MCF 10A (cell line): ENCODE results near the gene CERS3. TPM values are rescaled to one million over a fixed set of nuclear protein-coding genes. Genes with fewer than 3 reads are reported as not detected.
"Not testable (repeated sequence)": the region's sequence is repeated elsewhere in the genome, so short reads cannot be mapped to it uniquely, and the experiment has no call there.

Source experiments
- BruUV-seq: library from RNA; stranded (reverse); fragments of 400-500 nt; replicated peaks from 2 replicates; lab custom pipeline; 2021; lab: Mats Ljungman, UMichigan
- CTCF ChIA-PET: fragments of 300-600 bp; sonication (Branson Sonifier 250); formaldehyde crosslinking; extraction: SDS; loops from one replicate; lab custom pipeline; 2021; ENCODE audit warnings: antibody characterized with exemption, inconsistent platforms; lab: Yijun Ruan, JAX
- POLR2A ChIA-PET: fragments of 300-600, 350-650 bp; sonication (Branson Sonifier 250); formaldehyde crosslinking; extraction: SDS; loops from one replicate; lab custom pipeline; 2020; ENCODE audit warnings: antibody characterized with exemption, inconsistent platforms; lab: Yijun Ruan, JAX
- DNase-seq: peaks from one replicate; pipeline ENCODE4 v3.0.0-alpha.2; 2018; ENCODE audit not compliant: unreplicated experiment
- H3K27ac Mint-ChIP-seq: one replicate; pipeline ENCODE4 v1.8.0; 2022; ENCODE audit warnings: mild to moderate bottlenecking, low read depth, mixed read lengths; ENCODE audit not compliant: unreplicated experiment
- H3K27me3 Mint-ChIP-seq: one replicate; pipeline ENCODE4 v1.8.0; 2022; ENCODE audit warnings: mixed read lengths; ENCODE audit not compliant: insufficient read depth, unreplicated experiment
- H3K36me3 Mint-ChIP-seq: one replicate; pipeline ENCODE4 v1.8.0; 2022; ENCODE audit warnings: mild to moderate bottlenecking, moderate library complexity, mixed read lengths; ENCODE audit not compliant: insufficient read depth, unreplicated experiment
- H3K4me1 Mint-ChIP-seq: one replicate; pipeline ENCODE4 v1.8.0; 2022; ENCODE audit warnings: mixed read lengths; ENCODE audit not compliant: insufficient read depth, unreplicated experiment
- H3K4me3 Mint-ChIP-seq: one replicate; pipeline ENCODE4 v1.8.0; 2022; ENCODE audit warnings: mild to moderate bottlenecking, moderate library complexity, mixed read lengths; ENCODE audit not compliant: unreplicated experiment
- H3K9me3 Mint-ChIP-seq: one replicate; pipeline ENCODE4 v1.8.0; 2022; ENCODE audit warnings: mixed read lengths; ENCODE audit not compliant: unreplicated experiment
- intact Hi-C: fragments of 100-400 bp; cut with micrococcal nuclease; formaldehyde crosslinking; loops from 2 replicates; pipeline ENCODE4 v1.14.1; 2022
- total RNA-seq: library from RNA; stranded (reverse); gene quantifications from 2 replicates; pipeline ENCODE4 v1.2.3, GENCODE V29; 2022
- TF ChIP-seq, protein P1 (sequence below): fragments of 200-600 bp; IDR thresholded peaks from one replicate; pipeline ENCODE4 v1.8.0; 2022; ENCODE audit warnings: antibody characterized with exemption, mild to moderate bottlenecking; ENCODE audit not compliant: unreplicated experiment

CERS3 gene
- total RNA-seq, 1 experiment from 2014 or later, result not detected

- CTCF ChIA-PET, result interaction anchor here (0.6 kb wide), 1 partner anchor 77 kb away, joined by 3 read pairs; no protein-coding TSS in a partner anchor
- POLR2A ChIA-PET, result no interaction called here
- no TSS peak for BruUV-seq
- Mint-ChIP-seq H3K9me3 (no peaks in the 10 kb centered on the region), H3K27ac (no peak overlapping the region), H3K4me3 (no peak overlapping the region), H3K27me3 (no peaks in the 10 kb centered on the region), H3K4me1 (peaks cover 6% of the 10 kb centered on the region), H3K36me3 (no peaks in the 10 kb centered on the region)
- DNase-seq, result no peak
- intact Hi-C loops, result no loop called here
- TF ChIP-seq, protein P1, sequence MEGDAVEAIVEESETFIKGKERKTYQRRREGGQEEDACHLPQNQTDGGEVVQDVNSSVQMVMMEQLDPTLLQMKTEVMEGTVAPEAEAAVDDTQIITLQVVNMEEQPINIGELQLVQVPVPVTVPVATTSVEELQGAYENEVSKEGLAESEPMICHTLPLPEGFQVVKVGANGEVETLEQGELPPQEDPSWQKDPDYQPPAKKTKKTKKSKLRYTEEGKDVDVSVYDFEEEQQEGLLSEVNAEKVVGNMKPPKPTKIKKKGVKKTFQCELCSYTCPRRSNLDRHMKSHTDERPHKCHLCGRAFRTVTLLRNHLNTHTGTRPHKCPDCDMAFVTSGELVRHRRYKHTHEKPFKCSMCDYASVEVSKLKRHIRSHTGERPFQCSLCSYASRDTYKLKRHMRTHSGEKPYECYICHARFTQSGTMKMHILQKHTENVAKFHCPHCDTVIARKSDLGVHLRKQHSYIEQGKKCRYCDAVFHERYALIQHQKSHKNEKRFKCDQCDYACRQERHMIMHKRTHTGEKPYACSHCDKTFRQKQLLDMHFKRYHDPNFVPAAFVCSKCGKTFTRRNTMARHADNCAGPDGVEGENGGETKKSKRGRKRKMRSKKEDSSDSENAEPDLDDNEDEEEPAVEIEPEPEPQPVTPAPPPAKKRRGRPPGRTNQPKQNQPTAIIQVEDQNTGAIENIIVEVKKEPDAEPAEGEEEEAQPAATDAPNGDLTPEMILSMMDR, result no peak
Observed at GRCh38 chr15:100461049-100461448, 67.7 kb downstream of the CERS3 start.

DNA sequence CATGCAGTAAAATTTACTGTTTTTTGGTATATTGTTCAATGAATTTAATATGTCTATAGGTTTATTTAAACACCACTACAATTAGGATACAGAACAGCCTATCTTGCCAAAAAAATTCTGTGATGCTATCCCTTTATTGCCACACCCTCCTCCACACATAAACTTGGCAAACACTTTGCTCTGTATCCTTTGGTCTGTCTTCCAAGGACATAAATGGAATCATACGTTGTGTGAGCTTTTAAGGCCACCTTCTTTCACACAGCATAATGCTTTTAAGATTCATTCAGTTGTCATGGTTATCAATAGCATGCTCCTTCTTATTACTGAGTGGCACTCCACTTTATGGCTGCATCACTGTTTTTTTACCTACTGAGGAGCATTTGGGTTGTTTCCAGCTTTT lies 71.5 kb downstream of the CERS3 start:
- POLR2A ChIA-PET, result no interaction called here
- TF ChIP-seq, protein P1, result no peak
- no peak overlapping the region for H3K4me3 Mint-ChIP-seq
- DNase-seq, result no peak
- H3K27me3 Mint-ChIP-seq, result no peaks in the 10 kb centered on the region
- CTCF ChIA-PET, result interaction anchor here (0.6 kb wide), 1 partner anchor 28 kb away, joined by 3 read pairs; no protein-coding TSS in a partner anchor
- H3K9me3 Mint-ChIP-seq, result no peaks in the 10 kb centered on the region
- H3K27ac Mint-ChIP-seq, result no peak overlapping the region
- no peaks in the 10 kb centered on the region for H3K36me3 Mint-ChIP-seq
- no TSS peak for BruUV-seq
- intact Hi-C loops, result no loop called here
- H3K4me1 Mint-ChIP-seq, result no peaks in the 10 kb centered on the region

GRCh38 chr15:100454148-100454547 lies 74.6 kb downstream of the CERS3 start:
- H3K27ac Mint-ChIP-seq, result no peak overlapping the region
- intact Hi-C loops, result no loop called here
- ChIA-PET CTCF (interaction anchor here (0.6 to 1.6 kb wide), 2 partner anchors 10 to 71 kb away, joined by 3 to 4 read pairs; no protein-coding TSS in a partner anchor), POLR2A (no interaction called here)
- H3K27me3 Mint-ChIP-seq, result no peaks in the 10 kb centered on the region
- TF ChIP-seq, protein P1, result no peak
- DNase-seq, result no peak
- H3K4me3 Mint-ChIP-seq, result no peak overlapping the region
- H3K4me1 Mint-ChIP-seq, result no peaks in the 10 kb centered on the region
- no TSS peak for BruUV-seq
- H3K36me3 Mint-ChIP-seq, result no peaks in the 10 kb centered on the region
- no peaks in the 10 kb centered on the region for H3K9me3 Mint-ChIP-seq

DNA sequence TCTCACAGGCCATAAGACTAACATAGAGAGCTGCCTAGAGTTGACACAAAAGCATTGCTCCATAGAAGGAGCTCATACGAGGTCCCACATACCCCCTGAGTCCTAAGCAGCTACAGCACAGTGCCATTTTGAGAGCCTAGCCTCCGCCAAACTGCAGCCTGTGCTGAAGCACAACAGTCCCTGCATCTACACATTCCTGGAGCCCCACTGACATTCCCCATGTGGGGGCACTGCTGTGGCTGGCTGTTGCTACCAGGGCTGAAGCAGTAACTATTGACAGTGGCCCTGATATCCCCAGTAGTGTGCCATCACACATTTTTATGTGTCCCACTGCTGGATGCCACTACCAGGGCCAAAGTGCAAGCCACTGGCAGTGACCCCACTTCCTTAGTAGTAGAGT lies 80.3 kb downstream of the CERS3 start:
- Mint-ChIP-seq H3K4me1 (no peaks in the 10 kb centered on the region), H3K4me3 (no peak overlapping the region), H3K27me3 (no peaks in the 10 kb centered on the region), H3K36me3 (no peaks in the 10 kb centered on the region), H3K9me3 (no peaks in the 10 kb centered on the region), H3K27ac (no peak overlapping the region)
- intact Hi-C loops, result no loop called here
- TF ChIP-seq, protein P1, result no peak
- BruUV-seq, result no TSS peak
- DNase-seq, result no peak
- CTCF ChIA-PET, result no interaction called here
- POLR2A ChIA-PET, result no interaction called here

DNA sequence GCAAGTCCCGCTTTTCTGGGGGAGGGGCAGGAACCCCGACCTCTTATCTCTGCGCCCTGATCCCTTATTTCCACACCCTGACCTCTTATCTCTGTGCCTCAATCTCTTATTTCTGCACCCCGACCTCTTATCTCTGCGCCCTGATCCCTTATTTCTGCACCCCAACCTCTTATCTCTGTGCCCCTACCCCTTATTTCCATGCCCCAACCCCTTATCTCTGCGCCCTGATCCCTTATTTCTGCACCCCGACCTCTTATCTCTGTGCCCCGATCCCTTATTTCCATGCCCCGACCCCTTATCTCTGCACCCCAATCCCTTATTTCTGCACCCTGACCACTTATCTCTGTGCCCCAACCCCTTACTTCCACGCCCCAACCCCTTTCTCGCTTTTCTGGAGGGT lies 87.7 kb downstream of the CERS3 start:
- H3K27ac Mint-ChIP-seq, H3K4me1 Mint-ChIP-seq, DNase-seq, H3K36me3 Mint-ChIP-seq, CTCF ChIA-PET, POLR2A ChIA-PET, H3K4me3 Mint-ChIP-seq, intact Hi-C loops, H3K9me3 Mint-ChIP-seq, BruUV-seq: not testable (repeated sequence)
- H3K27me3 Mint-ChIP-seq, result peaks cover 25% of the 10 kb centered on the region
